A673 (cell line): ENCODE results near the gene SPTAN1. TPM values are rescaled to one million over a fixed set of nuclear protein-coding genes. Genes with fewer than 3 reads are reported as not detected.

Experiments
- BruUV-seq: library from RNA; stranded (reverse); fragments of 400-500 nt; replicated peaks from 2 replicates; lab custom pipeline; 2021; lab: Mats Ljungman, UMichigan
- CTCF ChIA-PET: fragments of 300-600 bp; sonication (Branson Sonifier 250); formaldehyde crosslinking; loops from one replicate; lab custom pipeline; 2022; ENCODE audit warnings: antibody characterized with exemption; lab: Charles Lee
- POLR2A ChIA-PET: fragments of 300-600 bp; sonication (Branson Sonifier 250); formaldehyde crosslinking; loops from one replicate; lab custom pipeline; 2022; ENCODE audit warnings: antibody characterized with exemption; ENCODE audit not compliant: low non-redundant PET; lab: Charles Lee
- DNase-seq: peaks from one replicate; pipeline ENCODE4 v3.0.0-alpha.2; 2015; ENCODE audit warnings: low spot score
- H3K27ac ChIP-seq: fragments of 200-600 bp; sonication (generic); 2 replicates; pipeline ENCODE4 v1.5.1; 2016; ENCODE audit warnings: mixed run types, low read depth, mild to moderate bottlenecking, mixed read lengths, antibody characterized with exemption, low read length; ENCODE audit not compliant: poor library complexity, severe bottlenecking
- H3K27me3 ChIP-seq: fragments of 200-600 bp; sonication (generic); replicated peaks from 2 replicates; pipeline ENCODE4 v1.6.1; 2017; ENCODE audit warnings: mixed run types, low read depth, mild to moderate bottlenecking, mixed read lengths, antibody characterized with exemption, low read length; ENCODE audit not compliant: insufficient read depth, poor library complexity
- H3K36me3 ChIP-seq: fragments of 200-600 bp; sonication (generic); 2 replicates; pipeline ENCODE4 v1.6.1; 2016; ENCODE audit warnings: mixed run types, mild to moderate bottlenecking, mixed read lengths, antibody characterized with exemption, low read length; ENCODE audit not compliant: insufficient read depth, poor library complexity, severe bottlenecking
- H3K4me1 ChIP-seq: fragments of 200-600 bp; sonication (generic); 2 replicates; pipeline ENCODE4 v1.6.1; 2017; ENCODE audit warnings: mixed run types, mild to moderate bottlenecking, mixed read lengths, antibody characterized with exemption, low read length; ENCODE audit not compliant: insufficient read depth, poor library complexity, severe bottlenecking
- H3K4me3 ChIP-seq: fragments of 200-600 bp; sonication (generic); 2 replicates; pipeline ENCODE4 v1.5.1; 2016; ENCODE audit warnings: low read depth, mixed run types, mild to moderate bottlenecking, mixed read lengths, low read length; ENCODE audit not compliant: poor library complexity, severe bottlenecking
- H3K9me3 ChIP-seq: fragments of 200-600 bp; sonication (generic); 2 replicates; pipeline ENCODE4 v1.6.1; 2016; ENCODE audit warnings: mixed run types, low read depth, mild to moderate bottlenecking, mixed read lengths, antibody characterized with exemption, low read length; ENCODE audit not compliant: poor library complexity, severe bottlenecking
- EZH2 ChIP-seq: fragments of 200-600 bp; sonication (generic); IDR thresholded peaks from 2 replicates; pipeline ENCODE4 v1.6.1; 2017; ENCODE audit warnings: borderline replicate concordance, low read depth, mild to moderate bottlenecking, mixed read lengths, antibody characterized with exemption, low read length; ENCODE audit not compliant: poor library complexity, severe bottlenecking
- intact Hi-C: fragments of 100-400 bp; cut with micrococcal nuclease; formaldehyde crosslinking; loops from one replicate; pipeline ENCODE4 v1.10.0; 2022; ENCODE audit not compliant: unreplicated experiment
- total RNA-seq: library from RNA; stranded (reverse); gene quantifications from 2 replicates; pipeline ENCODE4 v1.2.3, GENCODE V29; 2021
- TF ChIP-seq, protein P1 (sequence below): fragments of 300-800, 200-600 bp; sonication (generic); conservative IDR thresholded peaks from 2 replicates; pipeline ENCODE4 v1.5.1; 2017; ENCODE audit warnings: low read depth, mild to moderate bottlenecking, antibody characterized with exemption, low read length, moderate library complexity, mixed read lengths

Gene SPTAN1
- total RNA-seq, 1 experiment from 2014 or later, result 262 TPM

DNA sequence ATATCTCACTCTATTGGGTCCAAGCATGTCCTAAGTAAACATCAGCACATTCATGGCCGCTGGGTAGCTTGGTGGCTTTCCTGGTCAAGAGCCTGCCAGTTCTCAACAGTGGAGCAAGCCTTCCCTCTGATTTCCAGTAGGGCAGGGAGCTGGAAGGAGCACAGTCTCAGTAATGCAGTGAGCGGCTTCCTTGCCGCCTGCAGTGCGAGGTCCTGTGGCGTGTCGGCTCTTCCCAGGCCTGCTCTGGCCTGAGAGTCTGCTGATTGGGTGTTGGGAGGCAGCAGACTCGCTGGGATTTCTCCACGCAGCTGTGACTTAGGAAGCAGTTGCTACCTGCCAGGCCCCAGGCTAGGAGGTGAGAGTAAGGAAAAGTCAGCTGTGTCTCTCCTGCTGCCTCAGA lies 51.3 kb downstream of the SPTAN1 start:
- ChIA-PET CTCF (no interaction called here), POLR2A (no interaction called here)
- Histone ChIP-seq H3K27me3 (no peaks in the 10 kb centered on the region), H3K27ac (no peak overlapping the region), H3K36me3 (peaks cover 77% of the 10 kb centered on the region), H3K9me3 (no peaks in the 10 kb centered on the region), H3K4me3 (no peak overlapping the region), H3K4me1 (no peaks in the 10 kb centered on the region)
- no TSS peak for BruUV-seq
- intact Hi-C loops, result no loop called here
- no peak for DNase-seq
- TF ChIP-seq EZH2, result no peak
- TF ChIP-seq, protein P1, sequence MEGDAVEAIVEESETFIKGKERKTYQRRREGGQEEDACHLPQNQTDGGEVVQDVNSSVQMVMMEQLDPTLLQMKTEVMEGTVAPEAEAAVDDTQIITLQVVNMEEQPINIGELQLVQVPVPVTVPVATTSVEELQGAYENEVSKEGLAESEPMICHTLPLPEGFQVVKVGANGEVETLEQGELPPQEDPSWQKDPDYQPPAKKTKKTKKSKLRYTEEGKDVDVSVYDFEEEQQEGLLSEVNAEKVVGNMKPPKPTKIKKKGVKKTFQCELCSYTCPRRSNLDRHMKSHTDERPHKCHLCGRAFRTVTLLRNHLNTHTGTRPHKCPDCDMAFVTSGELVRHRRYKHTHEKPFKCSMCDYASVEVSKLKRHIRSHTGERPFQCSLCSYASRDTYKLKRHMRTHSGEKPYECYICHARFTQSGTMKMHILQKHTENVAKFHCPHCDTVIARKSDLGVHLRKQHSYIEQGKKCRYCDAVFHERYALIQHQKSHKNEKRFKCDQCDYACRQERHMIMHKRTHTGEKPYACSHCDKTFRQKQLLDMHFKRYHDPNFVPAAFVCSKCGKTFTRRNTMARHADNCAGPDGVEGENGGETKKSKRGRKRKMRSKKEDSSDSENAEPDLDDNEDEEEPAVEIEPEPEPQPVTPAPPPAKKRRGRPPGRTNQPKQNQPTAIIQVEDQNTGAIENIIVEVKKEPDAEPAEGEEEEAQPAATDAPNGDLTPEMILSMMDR, result no peak

- H3K27me3 ChIP-seq, result no peaks in the 10 kb centered on the region
- no peak overlapping the region for H3K27ac ChIP-seq
- H3K4me3 ChIP-seq, result no peak overlapping the region
- TSS peak; percentile 37 for BruUV-seq
- POLR2A ChIA-PET, result no interaction called here
- no peaks in the 10 kb centered on the region for H3K4me1 ChIP-seq
- CTCF ChIA-PET, result no interaction called here
- intact Hi-C loops, result no loop called here
- TF ChIP-seq, protein P1, result no peak
- TF ChIP-seq EZH2, result no peak
- no peak for DNase-seq
- no peaks in the 10 kb centered on the region for H3K9me3 ChIP-seq
- peaks cover 87% of the 10 kb centered on the region for H3K36me3 ChIP-seq
Measured at GRCh38 chr9:128607642-128608350, 55.4 kb downstream of the SPTAN1 start.

GRCh38 chr9:128610897-128611296 lies 58.5 kb downstream of the SPTAN1 start:
- TF ChIP-seq, protein P1, result no peak
- TF ChIP-seq EZH2, result no peak
- intact Hi-C loops, result loop anchor here (5.0 kb wide), 1 partner anchor 34 kb away; no protein-coding TSS in a partner anchor
- H3K4me3 ChIP-seq, result no peak overlapping the region
- CTCF ChIA-PET, result interaction anchor here (1.1 kb wide), 1 partner anchor 172 kb away, joined by 4 read pairs; no protein-coding TSS in a partner anchor
- no peaks in the 10 kb centered on the region for H3K4me1 ChIP-seq
- no peaks in the 10 kb centered on the region for H3K9me3 ChIP-seq
- no peaks in the 10 kb centered on the region for H3K27me3 ChIP-seq
- DNase-seq, result no peak
- BruUV-seq, result no TSS peak
- H3K27ac ChIP-seq, result no peak overlapping the region
- POLR2A ChIA-PET, result interaction anchor here (0.7 kb wide), 1 partner anchor 24 kb away, joined by 6 read pairs; no protein-coding TSS in a partner anchor
- peaks cover 91% of the 10 kb centered on the region for H3K36me3 ChIP-seq
